ENCODE results near the gene INSL4.

Gene INSL4

GRCh38 chr9:5231212-5231611 lies at the start of gene INSL4:
INSL4 (plus strand) TSS chr9:5231419; CDS start chr9:5231524, 105 bp downstream.
- Histone ChIP-seq H3K36me3 (ENCODE audit: low read length) (no peaks in the 10 kb centered on the region), H3K4me3 (ENCODE audit: insufficient read depth, low read length, poor library complexity, severe bottlenecking) (no peak within 1 kb of the TSS), H4K20me1 (ENCODE audit: low read depth, low read length) (no peaks in the 10 kb centered on the region), H3K4me2 (ENCODE audit: low read depth, low read length, poor library complexity, severe bottlenecking) (no peak within 1 kb of the TSS), H3K79me2 (ENCODE audit: insufficient read depth, low read length) (no peaks in the 10 kb centered on the region), H3F3A (ENCODE audit: insufficient read depth) (no peaks in the 10 kb centered on the region), H2AFZ (ENCODE audit: low read depth, low read length, severe bottlenecking) (no peak within 1 kb of the TSS), H3K9me2 (replicated peaks; ENCODE audit: insufficient read depth, low read length) (no peaks in the 10 kb centered on the region), H3K27ac (ENCODE audit: low read depth, low read length) (no peak within 1 kb of the TSS), H3K9me3 (ENCODE audit: insufficient read depth, low read length) (no peaks in the 10 kb centered on the region), H3K9ac (ENCODE audit: low read length) (no peak within 1 kb of the TSS), H3K27me3 (ENCODE audit: low read length) (no peaks in the 10 kb centered on the region)
- TF ChIP-seq EZH2phosphoT487 (conservative IDR thresholded peaks at IDR 0.05; ENCODE audit: low read length) = no peak
- TF ChIP-seq, protein P1, sequence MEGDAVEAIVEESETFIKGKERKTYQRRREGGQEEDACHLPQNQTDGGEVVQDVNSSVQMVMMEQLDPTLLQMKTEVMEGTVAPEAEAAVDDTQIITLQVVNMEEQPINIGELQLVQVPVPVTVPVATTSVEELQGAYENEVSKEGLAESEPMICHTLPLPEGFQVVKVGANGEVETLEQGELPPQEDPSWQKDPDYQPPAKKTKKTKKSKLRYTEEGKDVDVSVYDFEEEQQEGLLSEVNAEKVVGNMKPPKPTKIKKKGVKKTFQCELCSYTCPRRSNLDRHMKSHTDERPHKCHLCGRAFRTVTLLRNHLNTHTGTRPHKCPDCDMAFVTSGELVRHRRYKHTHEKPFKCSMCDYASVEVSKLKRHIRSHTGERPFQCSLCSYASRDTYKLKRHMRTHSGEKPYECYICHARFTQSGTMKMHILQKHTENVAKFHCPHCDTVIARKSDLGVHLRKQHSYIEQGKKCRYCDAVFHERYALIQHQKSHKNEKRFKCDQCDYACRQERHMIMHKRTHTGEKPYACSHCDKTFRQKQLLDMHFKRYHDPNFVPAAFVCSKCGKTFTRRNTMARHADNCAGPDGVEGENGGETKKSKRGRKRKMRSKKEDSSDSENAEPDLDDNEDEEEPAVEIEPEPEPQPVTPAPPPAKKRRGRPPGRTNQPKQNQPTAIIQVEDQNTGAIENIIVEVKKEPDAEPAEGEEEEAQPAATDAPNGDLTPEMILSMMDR (IDR thresholded peaks at IDR 0.05; ENCODE audit: insufficient read depth, low read length, poor library complexity, severe bottlenecking) = no peak

DNA sequence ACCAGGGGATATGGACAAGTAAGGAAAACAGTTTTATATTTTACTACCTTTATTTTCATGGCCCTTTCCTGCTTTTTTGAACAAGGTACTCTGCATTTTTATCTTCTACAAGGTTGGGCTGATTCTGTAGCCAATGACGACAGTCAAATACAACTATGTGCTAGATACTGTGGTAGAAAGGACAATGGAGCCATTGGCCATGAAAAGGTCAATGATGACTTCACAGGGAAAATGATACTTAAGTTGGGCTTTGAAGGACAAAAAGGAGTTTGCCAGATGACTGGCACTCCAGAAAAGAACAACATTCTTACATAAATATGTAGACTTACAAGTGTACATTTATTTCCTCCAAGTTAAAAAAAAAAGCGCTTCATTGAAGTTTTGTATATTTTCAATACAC lies 46.4 kb upstream of the INSL4 start:
- H3K4me2 ChIP-seq (ENCODE audit: low read depth, low read length, poor library complexity, severe bottlenecking) = no peak overlapping the region
- H4K20me1 ChIP-seq (ENCODE audit: low read depth, low read length) = no peaks in the 10 kb centered on the region
- H3K9me2 ChIP-seq (replicated peaks; ENCODE audit: insufficient read depth, low read length) = no peaks in the 10 kb centered on the region
- no peaks in the 10 kb centered on the region for H3K36me3 ChIP-seq (ENCODE audit: low read length)
- H3K79me2 ChIP-seq (ENCODE audit: insufficient read depth, low read length) = no peaks in the 10 kb centered on the region
- H3F3A ChIP-seq (ENCODE audit: insufficient read depth) = no peaks in the 10 kb centered on the region
- no peaks in the 10 kb centered on the region for H3K27me3 ChIP-seq (ENCODE audit: low read length)
- H2AFZ ChIP-seq (ENCODE audit: low read depth, low read length, severe bottlenecking) = no peak overlapping the region
- no peaks in the 10 kb centered on the region for H3K9me3 ChIP-seq (ENCODE audit: insufficient read depth, low read length)
- H3K4me3 ChIP-seq (ENCODE audit: insufficient read depth, low read length, poor library complexity, severe bottlenecking) = no peak overlapping the region
- no peak overlapping the region for H3K27ac ChIP-seq (ENCODE audit: low read depth, low read length)
- TF ChIP-seq, protein P1 (IDR thresholded peaks at IDR 0.05; ENCODE audit: insufficient read depth, low read length, poor library complexity, severe bottlenecking) = no peak
- TF ChIP-seq EZH2phosphoT487 (conservative IDR thresholded peaks at IDR 0.05; ENCODE audit: low read length) = no peak
- no peak overlapping the region for H3K9ac ChIP-seq (ENCODE audit: low read length)

- Histone ChIP-seq H3K4me3 (ENCODE audit: insufficient read depth, low read length, poor library complexity, severe bottlenecking) (no peak within 1 kb of the TSS), H3K36me3 (ENCODE audit: low read length) (no peaks in the 10 kb centered on the region), H3K79me2 (ENCODE audit: insufficient read depth, low read length) (no peaks in the 10 kb centered on the region), H3K9me3 (ENCODE audit: insufficient read depth, low read length) (no peaks in the 10 kb centered on the region), H3F3A (ENCODE audit: insufficient read depth) (no peaks in the 10 kb centered on the region), H3K27ac (ENCODE audit: low read depth, low read length) (no peak within 1 kb of the TSS), H3K4me2 (ENCODE audit: low read depth, low read length, poor library complexity, severe bottlenecking) (no peak within 1 kb of the TSS), H4K20me1 (ENCODE audit: low read depth, low read length) (no peaks in the 10 kb centered on the region), H2AFZ (ENCODE audit: low read depth, low read length, severe bottlenecking) (no peak within 1 kb of the TSS), H3K9ac (ENCODE audit: low read length) (no peak within 1 kb of the TSS), H3K9me2 (replicated peaks; ENCODE audit: insufficient read depth, low read length) (no peaks in the 10 kb centered on the region), H3K27me3 (ENCODE audit: low read length) (no peaks in the 10 kb centered on the region)
- no peak for TF ChIP-seq EZH2phosphoT487 (conservative IDR thresholded peaks at IDR 0.05; ENCODE audit: low read length)
- TF ChIP-seq, protein P1 (IDR thresholded peaks at IDR 0.05; ENCODE audit: insufficient read depth, low read length, poor library complexity, severe bottlenecking) = no peak
Observed at GRCh38 chr9:5185220-5185840, 45.9 kb upstream of the INSL4 start, which contains the start of gene INSL6. INSL6 (minus strand) TSS chr9:5185639; CDS start chr9:5185602, 37 bp downstream.
